GM12878 (cell line): Measurements from ENCODE around the gene EHD1. TPM values are rescaled to one million over a fixed set of nuclear protein-coding genes. Genes with fewer than 3 reads are reported as not detected.
A peak's percentile ranks its signal among the peaks of the same experiment; 100 is the strongest.

Experiments used
- ATAC-seq: fragments of 200-7000 bp; cut with Tn5 transposase; 3 replicates; pipeline ENCODE4 v1.9.1; 2020; ENCODE audit warnings: mild to moderate bottlenecking, moderate library complexity
- BruUV-seq: library from RNA; stranded (reverse); fragments of 400-500 nt; replicated peaks from 2 replicates; lab custom pipeline; 2021; lab: Mats Ljungman, UMichigan
- CTCF ChIA-PET: fragments of 300-600 bp; sonication (Branson Sonifier 250); formaldehyde crosslinking; extraction: SDS; loops from one replicate; lab custom pipeline; 2021; ENCODE audit warnings: inconsistent platforms; lab: Yijun Ruan, JAX
- POLR2A ChIA-PET: fragments of 350-600 bp; formaldehyde crosslinking; extraction: SDS; loops from one replicate; lab custom pipeline; 2021; ENCODE audit warnings: inconsistent platforms; lab: Charles Lee
- RAD21 ChIA-PET: fragments of 300-600 bp; sonication (Branson Sonifier 250); formaldehyde crosslinking; loops from one replicate; lab custom pipeline; 2023; ENCODE audit warnings: antibody characterized with exemption; ENCODE audit not compliant: unreplicated experiment; lab: Charles Lee
- SMC1A ChIA-PET: fragments of 300-600 bp; sonication (Branson Sonifier 250); formaldehyde crosslinking; loops from one replicate; lab custom pipeline; 2023; ENCODE audit not compliant: unreplicated experiment, uncharacterized antibody; lab: Charles Lee
- DNase-seq: peaks from one replicate; pipeline ENCODE4 v3.0.0-alpha.2; 2011; ENCODE audit warnings: low read depth, low spot score
- FAIRE-seq: peaks from 3 replicates; lab custom pipeline; 2011; peaks lifted over from hg19 to GRCh38; lab: Jason Lieb, UNC
- H2AFZ ChIP-seq: 2 replicates; pipeline ENCODE4 v1.6.0; 2011; ENCODE audit warnings: low read depth, low read length, control low read depth; ENCODE audit not compliant: control insufficient read depth
- H3K27ac ChIP-seq: 2 replicates; pipeline ENCODE4 v1.5.1; 2011; ENCODE audit warnings: control low read depth; ENCODE audit not compliant: control insufficient read depth, insufficient read depth
- H3K27me3 ChIP-seq, 2 experiments: replicated peaks in 1 of 2; 2 replicates each; pipeline versions ENCODE4 v1.6.0 to v1.6.1; 2011; ENCODE audit warnings: low read length in 1 of 2; ENCODE audit not compliant: control insufficient read depth in 2 of 2, insufficient read depth in 2 of 2
- H3K36me3 ChIP-seq, 2 experiments: 2 replicates each; pipeline ENCODE4 v1.5.1; 2011; ENCODE audit warnings: low read length in 1 of 2; ENCODE audit not compliant: control insufficient read depth in 2 of 2, insufficient read depth in 2 of 2
- H3K4me1 ChIP-seq: 2 replicates; pipeline ENCODE4 v1.6.1; 2011; ENCODE audit warnings: mild to moderate bottlenecking, low read length, moderate library complexity, mixed read lengths; ENCODE audit not compliant: control insufficient read depth, insufficient read depth
- H3K4me2 ChIP-seq: 2 replicates; pipeline ENCODE4 v1.6.0; 2011; ENCODE audit warnings: control low read depth; ENCODE audit not compliant: control insufficient read depth, insufficient read depth
- H3K4me3 ChIP-seq: fragments of 200-600 bp; sonication (generic); 2 replicates; pipeline ENCODE4 v1.5.1; 2016
- H3K79me2 ChIP-seq: 2 replicates; pipeline ENCODE4 v1.6.0; 2011; ENCODE audit warnings: low read length; ENCODE audit not compliant: control insufficient read depth, insufficient read depth
- H3K9ac ChIP-seq: 2 replicates; pipeline ENCODE4 v1.8.0; 2011; ENCODE audit warnings: low read length, control low read depth, mixed read lengths; ENCODE audit not compliant: control insufficient read depth, insufficient read depth
- H3K9me3 ChIP-seq: replicated peaks from 3 replicates; pipeline ENCODE4 v1.5.1; 2011; ENCODE audit warnings: mild to moderate bottlenecking, low read length; ENCODE audit not compliant: control insufficient read depth, insufficient read depth
- H4K20me1 ChIP-seq: 2 replicates; pipeline ENCODE4 v1.6.0; 2011; ENCODE audit not compliant: control insufficient read depth, insufficient read depth
- CBFB ChIP-seq: IDR thresholded peaks from 2 replicates; pipeline ENCODE4 v1.6.1; 2016; ENCODE audit warnings: antibody characterized with exemption, low read depth
- CEBPB ChIP-seq, 2 experiments: fragments of 150-350 bp in 1 of 2; IDR thresholded peaks; 2 replicates each; pipeline ENCODE4 v1.6.1; 2012 to 2014; ENCODE audit warnings: low read depth in 2 of 2, low read length in 2 of 2, borderline replicate concordance in 1 of 2, inconsistent platforms in 1 of 2
- DPF2 ChIP-seq: fragments of 450-650 bp; IDR thresholded peaks from 2 replicates; pipeline ENCODE4 v1.6.1; 2017; ENCODE audit warnings: mild to moderate bottlenecking
- HDAC6 ChIP-seq: fragments of 200-600 bp; sonication (generic); IDR thresholded peaks from one replicate; pipeline ENCODE4 v1.8.0; 2017; ENCODE audit warnings: antibody characterized with exemption; ENCODE audit not compliant: unreplicated experiment
- IKZF2 ChIP-seq, 2 experiments: fragments of 450-650 bp; IDR thresholded peaks; 2 replicates each; pipeline ENCODE4 v1.6.1; 2017; ENCODE audit warnings: mild to moderate bottlenecking in 2 of 2, moderate library complexity in 2 of 2
- POLR2A ChIP-seq: IDR thresholded peaks from 2 replicates; pipeline ENCODE4 v1.6.1; 2011; ENCODE audit warnings: low read depth, mild to moderate bottlenecking, low read length
- RCOR1 ChIP-seq: conservative IDR thresholded peaks from 2 replicates; pipeline ENCODE4 v1.6.1; 2012; ENCODE audit warnings: low read depth, low read length, improper control_type of control experiment
- SP1 ChIP-seq: IDR thresholded peaks from one replicate; pipeline ENCODE4 v1.6.1; 2011; ENCODE audit warnings: low read depth, low read length
- SRF ChIP-seq, 2 experiments: IDR thresholded peaks; 2 replicates each; pipeline ENCODE4 v1.6.1; 2011; ENCODE audit warnings: low read depth in 2 of 2, low read length in 2 of 2, mild to moderate bottlenecking in 1 of 2, moderate library complexity in 1 of 2
- WGBS: methylation state at CpG from one replicate; pipeline ENCODE4 v1.1.6; 2016; ENCODE audit warnings: low lambda C conversion rate; ENCODE audit not compliant: insufficient replicate concordance, insufficient coverage; ENCODE audit errors: missing lambda C conversion rate; 5-methylcytosine and 5-hydroxymethylcytosine counted together
- in situ Hi-C: fragments of 300-500 bp; cut with MboI; formaldehyde crosslinking; loops from 9 replicates; pipeline ENCODE4 v1.14.3; 2018; ENCODE audit warnings: mixed read lengths
- intact Hi-C: fragments of 100-400 bp; cut with micrococcal nuclease; formaldehyde crosslinking; loops from one replicate; pipeline ENCODE4 v1.14.2; 2022; ENCODE audit not compliant: unreplicated experiment
- polyA plus RNA-seq, 11 experiments: library from polyadenylated mRNA; depleted of rRNA in 4 of 11; unstranded in 6 of 11; stranded (reverse) in 5 of 11; fragments of >200 nt; fragmentation: Nextera tagmentation in 4 of 11; fragmentation: Illumina TruSeq in 1 of 11; extraction: Ambion mirVana in 4 of 11; extraction: Trizol in 1 of 11; gene quantifications; 1 replicate in 1 of 11; 2 replicates in 10 of 11; pipeline versions ENCODE4 v1.2.1 to v1.2.3, GENCODE V29; 2011 to 2016; ENCODE audit warnings: inconsistent platforms in 2 of 11, missing spikeins in 2 of 11, low read depth in 1 of 11
- total RNA-seq, 4 experiments: library from RNA; depleted of rRNA in 3 of 4; stranded (reverse); fragments of >200 nt in 3 of 4; fragmentation: Illumina TruSeq in 1 of 4; extraction: Trizol in 1 of 4; gene quantifications; 2 replicates each; pipeline versions ENCODE4 v1.2.1 to v1.2.3, GENCODE V29; 2013 to 2021
- TF ChIP-seq, protein P1 (sequence below): fragments of 450-650 bp; IDR thresholded peaks from 2 replicates; pipeline ENCODE4 v1.6.1; 2017; ENCODE audit warnings: mild to moderate bottlenecking, moderate library complexity
- TF ChIP-seq, protein P2 (sequence below): IDR thresholded peaks from 2 replicates; pipeline ENCODE4 v1.6.1; 2011; ENCODE audit warnings: borderline replicate concordance, low read depth, mild to moderate bottlenecking, moderate library complexity, low read length; ENCODE audit not compliant: insufficient read depth, poor library complexity, severe bottlenecking
- TF ChIP-seq, protein P3 (sequence below): IDR thresholded peaks from 2 replicates; pipeline ENCODE4 v1.6.1; 2011; ENCODE audit warnings: low read depth, low read length, improper control_type of control experiment, borderline replicate concordance

EHD1 gene
- total and polyA plus RNA-seq, 10 of the 15 experiments (the other 5 are each of a cell fraction or from before 2014, with no cell fraction given), result 1.0 to 165 (median 66.5) TPM

DNA sequence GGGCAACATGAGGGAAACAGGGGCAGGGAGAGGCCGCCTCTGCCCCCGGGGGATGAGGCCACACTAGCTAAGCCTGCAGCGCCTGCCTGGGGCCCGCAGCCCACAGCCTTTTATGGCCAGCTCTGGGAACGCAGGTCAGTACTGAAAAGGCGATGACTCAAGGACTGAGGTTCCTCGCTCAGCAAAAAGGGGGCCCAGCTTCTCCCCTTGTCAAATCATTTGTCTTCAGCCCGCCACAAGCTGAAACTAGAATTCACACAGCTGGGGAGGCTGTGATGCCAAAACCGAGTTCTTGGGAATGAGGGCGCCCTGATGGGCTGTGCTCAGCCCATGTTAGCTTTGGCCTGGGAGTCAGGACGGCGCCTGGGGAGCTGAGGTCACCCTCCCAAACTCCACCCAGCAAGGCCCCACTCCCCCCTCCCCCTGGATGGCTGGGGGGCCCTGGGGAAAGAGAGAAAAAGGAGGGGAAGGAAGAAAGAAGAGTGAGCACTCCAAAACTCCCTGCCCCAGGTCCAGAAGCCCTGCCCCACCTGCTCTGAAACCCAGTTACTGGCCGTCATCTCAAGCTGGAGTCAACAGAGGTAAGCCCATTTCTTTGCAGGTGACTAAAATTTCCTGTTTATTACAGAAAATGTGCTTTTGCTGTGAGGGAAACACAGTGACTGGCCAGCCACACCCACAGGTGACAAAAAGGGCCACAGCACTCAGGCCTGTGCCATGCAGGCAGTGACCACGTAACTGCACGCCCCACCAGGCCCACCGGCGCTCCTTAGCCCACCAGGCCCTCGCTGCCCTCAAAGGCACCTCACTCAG lies 13.7 kb downstream of the EHD1 start:
- Histone ChIP-seq H3K27me3 (no peaks in the 10 kb centered on the region), H3K9me3 (no peaks in the 10 kb centered on the region), H3K36me3 (peaks cover 20 to 33% of the 10 kb centered on the region in 2 experiments; a peak in 3 of 4 replicates), H3K27ac (peak overlapping the region; percentile 99), H3K4me3 (peak overlapping the region; percentile 44), H3K4me1 (peaks cover 91% of the 10 kb centered on the region), H2AFZ (no peak overlapping the region), H4K20me1 (no peaks in the 10 kb centered on the region; the same call in 1 of the 2 replicates), H3K9ac (peak overlapping the region; percentile 81), H3K4me2 (peak overlapping the region; percentile 100), H3K79me2 (peaks cover 86% of the 10 kb centered on the region)
- ChIA-PET RAD21 (interaction anchor here (0.9 to 15.8 kb wide), 6 partner anchors 8 to 92 kb away, joined by 3 to 316 read pairs (median 6); partner anchors contain the start of genes CDC42BPG, EHD1 and PPP2R5B), POLR2A (interaction anchor here (0.9 to 24.3 kb wide), 5 partner anchors 15 to 54 kb away, joined by 3 to 620 read pairs (median 5); partner anchors contain the start of genes ATG2A, CDC42BPG and EHD1), CTCF (interaction anchor here (0.7 to 28.8 kb wide), 6 partner anchors 14 to 446 kb away, joined by 3 to 1208 read pairs (median 4); partner anchors contain the start of genes CDC42BPG, EHD1, RASGRP2 and ZNHIT2), SMC1A (interaction anchor here (0.8 to 15.0 kb wide), 5 partner anchors 13 to 36 kb away, joined by 3 to 306 read pairs (median 3); partner anchors contain the start of gene EHD1)
- intact Hi-C loops (loop anchor here (2.0 kb wide), 1 partner anchor 14 kb away; no protein-coding TSS in a partner anchor), in situ Hi-C loops (loop anchor here (10.0 kb wide), 1 partner anchor 560 kb away; the partner anchor contains the start of gene NEAT1)
- ATAC-seq (peak; percentile 59), FAIRE-seq (no peak), DNase-seq (no peak)
- WGBS, result 1% methylated on average over 18 of the region's 18 CpGs
- no TSS peak for BruUV-seq
- TF ChIP-seq CBFB (peak; percentile 44), POLR2A (peak; percentile 78), DPF2 (0 out of 2 replicates have a peak, but pooled peaks have one; percentile 55), CEBPB (IDR thresholded peaks at IDR 0.05; ENCODE audit: borderline replicate concordance in 1 of 2, low read depth in 2 of 2, low read length in 2 of 2) (no peak), IKZF2 (IDR thresholded peaks at IDR 0.05) (peak; percentile 68 to 74), SRF (IDR thresholded peaks at IDR 0.05; ENCODE audit: low read depth in 2 of 2, low read length in 2 of 2) (peak; percentile 72 to 97), HDAC6 (peak; percentile 46), SP1 (peak; percentile 56), RCOR1 (0 out of 2 replicates have a peak, but pooled peaks have one; percentile 71)
- TF ChIP-seq, protein P1, sequence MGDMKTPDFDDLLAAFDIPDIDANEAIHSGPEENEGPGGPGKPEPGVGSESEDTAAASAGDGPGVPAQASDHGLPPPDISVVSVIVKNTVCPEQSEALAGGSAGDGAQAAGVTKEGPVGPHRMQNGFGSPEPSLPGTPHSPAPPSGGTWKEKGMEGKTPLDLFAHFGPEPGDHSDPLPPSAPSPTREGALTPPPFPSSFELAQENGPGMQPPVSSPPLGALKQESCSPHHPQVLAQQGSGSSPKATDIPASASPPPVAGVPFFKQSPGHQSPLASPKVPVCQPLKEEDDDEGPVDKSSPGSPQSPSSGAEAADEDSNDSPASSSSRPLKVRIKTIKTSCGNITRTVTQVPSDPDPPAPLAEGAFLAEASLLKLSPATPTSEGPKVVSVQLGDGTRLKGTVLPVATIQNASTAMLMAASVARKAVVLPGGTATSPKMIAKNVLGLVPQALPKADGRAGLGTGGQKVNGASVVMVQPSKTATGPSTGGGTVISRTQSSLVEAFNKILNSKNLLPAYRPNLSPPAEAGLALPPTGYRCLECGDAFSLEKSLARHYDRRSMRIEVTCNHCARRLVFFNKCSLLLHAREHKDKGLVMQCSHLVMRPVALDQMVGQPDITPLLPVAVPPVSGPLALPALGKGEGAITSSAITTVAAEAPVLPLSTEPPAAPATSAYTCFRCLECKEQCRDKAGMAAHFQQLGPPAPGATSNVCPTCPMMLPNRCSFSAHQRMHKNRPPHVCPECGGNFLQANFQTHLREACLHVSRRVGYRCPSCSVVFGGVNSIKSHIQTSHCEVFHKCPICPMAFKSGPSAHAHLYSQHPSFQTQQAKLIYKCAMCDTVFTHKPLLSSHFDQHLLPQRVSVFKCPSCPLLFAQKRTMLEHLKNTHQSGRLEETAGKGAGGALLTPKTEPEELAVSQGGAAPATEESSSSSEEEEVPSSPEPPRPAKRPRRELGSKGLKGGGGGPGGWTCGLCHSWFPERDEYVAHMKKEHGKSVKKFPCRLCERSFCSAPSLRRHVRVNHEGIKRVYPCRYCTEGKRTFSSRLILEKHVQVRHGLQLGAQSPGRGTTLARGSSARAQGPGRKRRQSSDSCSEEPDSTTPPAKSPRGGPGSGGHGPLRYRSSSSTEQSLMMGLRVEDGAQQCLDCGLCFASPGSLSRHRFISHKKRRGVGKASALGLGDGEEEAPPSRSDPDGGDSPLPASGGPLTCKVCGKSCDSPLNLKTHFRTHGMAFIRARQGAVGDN, result peak; percentile 10; the same call in 1 of the 2 replicates
- TF ChIP-seq, protein P2, sequence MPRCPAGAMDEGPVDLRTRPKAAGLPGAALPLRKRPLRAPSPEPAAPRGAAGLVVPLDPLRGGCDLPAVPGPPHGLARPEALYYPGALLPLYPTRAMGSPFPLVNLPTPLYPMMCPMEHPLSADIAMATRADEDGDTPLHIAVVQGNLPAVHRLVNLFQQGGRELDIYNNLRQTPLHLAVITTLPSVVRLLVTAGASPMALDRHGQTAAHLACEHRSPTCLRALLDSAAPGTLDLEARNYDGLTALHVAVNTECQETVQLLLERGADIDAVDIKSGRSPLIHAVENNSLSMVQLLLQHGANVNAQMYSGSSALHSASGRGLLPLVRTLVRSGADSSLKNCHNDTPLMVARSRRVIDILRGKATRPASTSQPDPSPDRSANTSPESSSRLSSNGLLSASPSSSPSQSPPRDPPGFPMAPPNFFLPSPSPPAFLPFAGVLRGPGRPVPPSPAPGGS, result peak; percentile 52
- TF ChIP-seq, protein P3, sequence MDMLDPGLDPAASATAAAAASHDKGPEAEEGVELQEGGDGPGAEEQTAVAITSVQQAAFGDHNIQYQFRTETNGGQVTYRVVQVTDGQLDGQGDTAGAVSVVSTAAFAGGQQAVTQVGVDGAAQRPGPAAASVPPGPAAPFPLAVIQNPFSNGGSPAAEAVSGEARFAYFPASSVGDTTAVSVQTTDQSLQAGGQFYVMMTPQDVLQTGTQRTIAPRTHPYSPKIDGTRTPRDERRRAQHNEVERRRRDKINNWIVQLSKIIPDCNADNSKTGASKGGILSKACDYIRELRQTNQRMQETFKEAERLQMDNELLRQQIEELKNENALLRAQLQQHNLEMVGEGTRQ, result no peak
